Left kidney (tissue), 2 donors: ENCODE results near the gene DYRK4. TPM values are rescaled to one million over a fixed set of nuclear protein-coding genes. Genes with fewer than 3 reads are reported as not detected.

ENCODE experiments used
- DNase-seq: peaks from one replicate; pipeline ENCODE4 v3.0.0-alpha.2; 2013
- polyA plus RNA-seq: library from polyadenylated mRNA; unstranded; fragments of 120-200 nt; gene quantifications from one replicate; pipeline ENCODE4 v1.2.1, GENCODE V29; 2013; ENCODE audit not compliant: insufficient read length

DYRK4 gene
- polyA plus RNA-seq, 1 donor: 47.5 TPM

- DNase-seq: no peak
Observed at GRCh38 chr12:4621511-4621910, 59.5 kb downstream of the DYRK4 start.

GRCh38 chr12:4626543-4626942, 64.5 kb downstream of the DYRK4 start:
- no peak for DNase-seq

- no peak for DNase-seq
Observed at GRCh38 chr12:4628406-4628805, 66.4 kb downstream of the DYRK4 start.

GRCh38 chr12:4630262-4630661, 68.3 kb downstream of the DYRK4 start:
- DNase-seq: no peak

- no peak for DNase-seq
Observed at GRCh38 chr12:4643747-4644146, 81.7 kb downstream of the DYRK4 start.

GRCh38 chr12:4645023-4645422, 83.0 kb downstream of the DYRK4 start:
- no peak for DNase-seq

- DNase-seq: no peak
Observed at GRCh38 chr12:4648104-4648500, 86.1 kb downstream of the DYRK4 start.

- DNase-seq: peak; percentile 88
Observed at GRCh38 chr12:4648501-4649357, 86.7 kb downstream of the DYRK4 start, which contains the start of the genes AKAP3 and NDUFA9. AKAP3 (minus strand) TSS chr12:4649051; CDS start chr12:4638196, 10,855 bp downstream. NDUFA9 (plus strand) TSS chr12:4649114; CDS start chr12:4649127, 13 bp downstream.

- DNase-seq: no peak
Observed at GRCh38 chr12:4649358-4649661, 87.3 kb downstream of the DYRK4 start.

- no peak for DNase-seq
Observed at GRCh38 chr12:4653257-4653656, 91.2 kb downstream of the DYRK4 start.

- no peak for DNase-seq
Observed at GRCh38 chr12:4653691-4654090, 91.7 kb downstream of the DYRK4 start.

Other genes starting within 250 kb of the DYRK4 start
- 15.2 TPM for gene TIGAR, start 241.0 kb upstream of the DYRK4 start, polyA plus RNA-seq
- 0.05 TPM for gene FGF23, start 182.5 kb upstream of the DYRK4 start, polyA plus RNA-seq
- not detected for gene FGF6, start 116.4 kb upstream of the DYRK4 start, polyA plus RNA-seq
- gene RAD51AP1, start 23.3 kb upstream of the DYRK4 start, polyA plus RNA-seq: 44.4 TPM
- gene AKAP3, start 86.8 kb downstream of the DYRK4 start, polyA plus RNA-seq: 2.6 TPM
- 119 TPM for gene NDUFA9, start 86.9 kb downstream of the DYRK4 start, polyA plus RNA-seq
- 4.3 TPM for gene GALNT8, start 158.2 kb downstream of the DYRK4 start, polyA plus RNA-seq